Activated naive CD8-positive, alpha-beta T cell treated with anti-CD3 and anti-CD28 coated beads, Interleukin-2, amount 10 ng/mL, durations not matched to agents 7 days and 5 days (primary cell): ENCODE data around the gene PCK2. TPM values are rescaled to one million over a fixed set of nuclear protein-coding genes. Genes with fewer than 3 reads are reported as not detected.
A peak's percentile ranks its signal among the peaks of the same experiment; 100 is the strongest.

Experiments used
- ATAC-seq: fragments of 150-1000 bp; cut with Tn5 transposase; one replicate; pipeline ENCODE4 v1.10.0; 2021; ENCODE audit warnings: low read depth, moderate library complexity
- POLR2A ChIA-PET: fragments of 350-600 bp; sonication (Branson Sonifier 250); formaldehyde crosslinking; loops from one replicate; lab custom pipeline; 2021; ENCODE audit warnings: antibody characterized with exemption; lab: Charles Lee
- DNase-seq: peaks from one replicate; pipeline ENCODE4 v3.0.0; 2021
- H3K27ac Mint-ChIP-seq: one replicate; pipeline ENCODE4 v1.8.0; 2022; ENCODE audit warnings: mild to moderate bottlenecking, mixed read lengths
- H3K27me3 Mint-ChIP-seq: one replicate; pipeline ENCODE4 v1.8.0; 2022; ENCODE audit warnings: mild to moderate bottlenecking, moderate library complexity, mixed read lengths
- H3K36me3 Mint-ChIP-seq: one replicate; pipeline ENCODE4 v1.8.0; 2021; ENCODE audit warnings: mild to moderate bottlenecking, mixed read lengths
- H3K4me1 Mint-ChIP-seq: one replicate; pipeline ENCODE4 v1.8.0; 2021; ENCODE audit warnings: mixed read lengths
- H3K4me3 Mint-ChIP-seq: one replicate; pipeline ENCODE4 v1.8.0; 2022; ENCODE audit warnings: mild to moderate bottlenecking, moderate library complexity, mixed read lengths
- H3K9me3 Mint-ChIP-seq: one replicate; pipeline ENCODE4 v1.8.0; 2021; ENCODE audit warnings: mixed read lengths
- total RNA-seq, 2 experiments: library from RNA; stranded (reverse); gene quantifications; one replicate each; pipeline ENCODE4 v1.2.3, GENCODE V29; 2021

The PCK2 gene
- total RNA-seq, 2 experiments from 2014 or later, result 47.4 to 50.6 TPM

GRCh38 chr14:24074625-24075484 lies 19.3 kb upstream of the PCK2 start:
- ATAC-seq (no peak), DNase-seq (no peak)
- POLR2A ChIA-PET, result interaction anchor here (0.7 to 1.9 kb wide), 6 partner anchors 17 to 357 kb away, joined by 3 to 8 read pairs (median 4); partner anchors contain the start of genes DCAF11, NRL and PCK2
- Mint-ChIP-seq H3K4me3 (no peak overlapping the region), H3K9me3 (no peaks in the 10 kb centered on the region), H3K27ac (peak overlapping the region; percentile 89), H3K36me3 (no peaks in the 10 kb centered on the region), H3K27me3 (peaks cover 2% of the 10 kb centered on the region), H3K4me1 (peaks cover 15% of the 10 kb centered on the region)

GRCh38 chr14:24075485-24076301 lies 18.4 kb upstream of the PCK2 start:
- POLR2A ChIA-PET, result interaction anchor here (0.7 to 1.9 kb wide), 7 partner anchors 18 to 85 kb away, joined by 3 to 8 read pairs (median 4); partner anchors contain the start of genes DCAF11, NRL and PCK2
- ATAC-seq (peak; percentile 65), DNase-seq (no peak)
- H3K36me3 Mint-ChIP-seq, result no peaks in the 10 kb centered on the region
- no peaks in the 10 kb centered on the region for H3K9me3 Mint-ChIP-seq
- H3K4me3 Mint-ChIP-seq, result peak overlapping the region; percentile 68
- peak overlapping the region; percentile 89 for H3K27ac Mint-ChIP-seq
- peaks cover 24% of the 10 kb centered on the region for H3K4me1 Mint-ChIP-seq
- no peaks in the 10 kb centered on the region for H3K27me3 Mint-ChIP-seq

DNA sequence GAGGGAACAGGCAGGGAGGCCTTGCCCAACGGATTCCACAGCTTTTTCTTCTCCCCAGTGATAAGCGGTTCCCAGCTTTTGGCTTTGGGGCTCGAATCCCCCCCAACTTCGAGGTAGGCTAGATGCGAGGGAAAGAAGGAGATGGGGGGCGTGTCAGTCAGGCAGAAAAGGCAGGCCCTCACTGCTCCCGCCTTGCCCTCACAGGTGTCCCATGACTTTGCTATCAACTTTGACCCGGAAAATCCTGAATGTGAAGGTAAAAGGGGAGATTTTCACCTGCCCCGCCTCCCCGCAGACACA lies 17.9 kb upstream of the PCK2 start:
- H3K4me1 Mint-ChIP-seq, result peaks cover 27% of the 10 kb centered on the region
- H3K27me3 Mint-ChIP-seq, result no peaks in the 10 kb centered on the region
- H3K4me3 Mint-ChIP-seq, result no peak overlapping the region
- no peak overlapping the region for H3K27ac Mint-ChIP-seq
- H3K36me3 Mint-ChIP-seq, result no peaks in the 10 kb centered on the region
- no peak for ATAC-seq
- DNase-seq, result no peak
- H3K9me3 Mint-ChIP-seq, result no peaks in the 10 kb centered on the region
- POLR2A ChIA-PET, result interaction anchor here (1.3 to 1.9 kb wide), 5 partner anchors 18 to 84 kb away, joined by 4 to 8 read pairs (median 4); partner anchors contain the start of genes DCAF11, NRL and PCK2

DNA sequence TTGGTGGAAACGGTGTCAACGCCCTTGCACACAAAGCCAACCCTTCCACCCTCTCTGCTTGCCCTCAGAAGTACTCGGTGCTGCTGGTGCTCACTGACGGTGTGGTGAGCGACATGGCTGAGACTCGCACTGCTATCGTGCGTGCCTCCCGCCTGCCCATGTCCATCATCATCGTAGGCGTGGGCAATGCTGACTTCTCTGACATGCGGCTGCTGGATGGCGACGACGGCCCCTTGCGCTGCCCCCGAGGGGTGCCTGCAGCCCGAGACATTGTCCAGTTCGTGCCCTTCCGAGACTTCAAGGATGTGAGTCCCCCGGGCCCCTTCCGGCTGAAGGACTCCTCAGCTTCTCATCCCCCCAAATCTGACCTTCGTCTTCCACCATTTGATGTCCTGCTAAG lies 17.0 kb upstream of the PCK2 start:
- Mint-ChIP-seq H3K4me3 (no peak overlapping the region), H3K27ac (no peak overlapping the region), H3K36me3 (no peaks in the 10 kb centered on the region), H3K9me3 (no peaks in the 10 kb centered on the region), H3K27me3 (no peaks in the 10 kb centered on the region), H3K4me1 (peaks cover 30% of the 10 kb centered on the region)
- POLR2A ChIA-PET, result interaction anchor here (1.4 kb wide), 1 partner anchor 17 kb away, joined by 4 read pairs; the partner anchor contains the start of gene PCK2
- no peak for DNase-seq
- no peak for ATAC-seq

GRCh38 chr14:24078146-24078545 lies 16.0 kb upstream of the PCK2 start:
- ATAC-seq (no peak), DNase-seq (no peak)
- H3K27ac Mint-ChIP-seq, result no peak overlapping the region
- no peaks in the 10 kb centered on the region for H3K27me3 Mint-ChIP-seq
- no peak overlapping the region for H3K4me3 Mint-ChIP-seq
- H3K9me3 Mint-ChIP-seq, result no peaks in the 10 kb centered on the region
- POLR2A ChIA-PET, result interaction anchor here (4.9 kb wide), 1 partner anchor 16 kb away, joined by 71 read pairs; the partner anchor contains the start of gene PCK2
- peaks cover 33% of the 10 kb centered on the region for H3K4me1 Mint-ChIP-seq
- H3K36me3 Mint-ChIP-seq, result no peaks in the 10 kb centered on the region

DNA sequence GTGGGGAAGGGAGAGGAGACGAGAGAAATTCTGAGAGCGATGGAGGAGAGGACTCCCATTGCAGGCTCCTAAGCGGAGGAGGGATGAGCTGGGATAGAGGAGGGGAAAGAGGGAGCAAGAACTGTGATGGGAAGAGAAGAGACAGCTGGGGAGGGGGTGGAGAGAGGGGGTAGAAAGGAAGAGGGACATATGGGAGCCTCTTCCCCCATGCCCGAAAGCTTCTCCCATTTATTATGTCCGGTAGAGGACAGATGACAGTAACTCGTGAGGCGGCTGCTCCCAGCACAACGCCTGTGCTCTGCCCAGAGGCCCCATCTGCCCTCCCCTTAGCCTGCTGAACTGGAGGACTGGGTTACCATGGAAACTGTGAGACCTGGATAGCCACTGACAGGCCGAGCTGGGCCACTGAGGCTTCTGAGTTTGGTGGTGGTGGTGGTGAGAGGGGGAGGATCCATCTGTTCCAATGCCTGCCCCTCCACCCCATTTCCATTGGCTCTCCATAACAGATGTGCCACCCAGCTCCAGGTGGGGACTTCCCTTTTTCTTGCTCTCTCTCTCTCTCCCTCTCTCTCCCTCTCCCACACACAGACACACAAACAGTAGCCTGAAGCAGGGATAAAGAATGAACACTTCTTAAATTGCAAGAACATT lies 14.5 kb upstream of the PCK2 start:
- H3K9me3 Mint-ChIP-seq, result no peaks in the 10 kb centered on the region

GRCh38 chr14:24080142-24080530 lies 14.0 kb upstream of the PCK2 start:
- POLR2A ChIA-PET, result interaction anchor here (0.8 to 4.9 kb wide), 12 partner anchors 9 to 109 kb away, joined by 3 to 71 read pairs (median 12); partner anchors contain the start of genes CARMIL3, CPNE6, DCAF11 and IPO4
- Mint-ChIP-seq H3K9me3 (no peaks in the 10 kb centered on the region), H3K36me3 (no peaks in the 10 kb centered on the region), H3K4me1 (peaks cover 31% of the 10 kb centered on the region), H3K27ac (peak overlapping the region; percentile 87), H3K4me3 (peak overlapping the region; percentile 80), H3K27me3 (no peaks in the 10 kb centered on the region)
- DNase-seq (no peak), ATAC-seq (no peak)

More for the DNA sequence above, 14.5 kb upstream of the PCK2 start:
- Mint-ChIP-seq H3K27me3 (no peaks in the 10 kb centered on the region), H3K36me3 (no peaks in the 10 kb centered on the region), H3K4me3 (no peak overlapping the region), H3K4me1 (peaks cover 33% of the 10 kb centered on the region), H3K27ac (no peak overlapping the region)
- POLR2A ChIA-PET, result interaction anchor here (0.8 to 4.9 kb wide), 6 partner anchors 15 to 82 kb away, joined by 5 to 71 read pairs (median 21); partner anchors contain the start of genes CARMIL3, DCAF11, IRF9 and NRL
- no peak for DNase-seq
- ATAC-seq, result no peak

GRCh38 chr14:24080888-24081738 lies 13.0 kb upstream of the PCK2 start:
- Mint-ChIP-seq H3K27me3 (no peaks in the 10 kb centered on the region), H3K36me3 (no peaks in the 10 kb centered on the region), H3K27ac (peak overlapping the region; percentile 87), H3K9me3 (no peaks in the 10 kb centered on the region), H3K4me1 (peaks cover 21% of the 10 kb centered on the region), H3K4me3 (peak overlapping the region; percentile 80)
- DNase-seq, result peak; percentile 86
- peak; percentile 93 for ATAC-seq
- POLR2A ChIA-PET, result interaction anchor here (0.6 to 4.9 kb wide), 18 partner anchors 8 to 455 kb away, joined by 3 to 71 read pairs (median 7); partner anchors contain the start of genes CARMIL3, CPNE6, DCAF11 and DHRS4L2

DNA sequence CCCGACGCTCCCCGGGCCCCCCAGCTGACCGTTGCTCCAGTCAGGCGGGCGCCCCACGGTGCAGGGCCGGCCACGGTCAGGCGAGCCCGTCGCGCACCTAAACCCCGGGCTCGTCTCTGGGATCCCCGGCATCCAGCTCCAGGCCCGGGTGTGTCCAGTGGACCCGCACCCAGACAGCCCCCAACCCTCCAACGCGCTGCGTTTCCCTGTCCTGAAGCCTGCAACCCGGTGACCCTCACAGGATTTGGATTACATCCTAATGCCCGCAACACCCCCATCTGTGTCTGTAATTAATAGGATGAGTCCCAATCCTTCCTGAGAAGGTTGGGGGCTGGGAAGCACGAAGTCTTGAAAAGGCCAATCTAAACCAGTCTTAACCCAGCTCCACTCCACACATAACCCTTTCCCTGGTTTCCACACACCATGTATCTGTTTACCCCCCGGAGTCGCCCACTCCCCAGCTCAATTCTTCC lies 12.3 kb upstream of the PCK2 start:
- peak overlapping the region; percentile 77 for H3K4me3 Mint-ChIP-seq
- peak overlapping the region; percentile 87 for H3K27ac Mint-ChIP-seq
- H3K9me3 Mint-ChIP-seq, result no peaks in the 10 kb centered on the region
- no peaks in the 10 kb centered on the region for H3K27me3 Mint-ChIP-seq
- ATAC-seq, result no peak
- POLR2A ChIA-PET, result interaction anchor here (0.6 to 4.9 kb wide), 16 partner anchors 9 to 455 kb away, joined by 3 to 71 read pairs (median 10); partner anchors contain the start of genes CARMIL3, CPNE6, DCAF11 and DHRS4L2
- DNase-seq, result no peak
- peaks cover 18% of the 10 kb centered on the region for H3K4me1 Mint-ChIP-seq
- H3K36me3 Mint-ChIP-seq, result no peaks in the 10 kb centered on the region

DNA sequence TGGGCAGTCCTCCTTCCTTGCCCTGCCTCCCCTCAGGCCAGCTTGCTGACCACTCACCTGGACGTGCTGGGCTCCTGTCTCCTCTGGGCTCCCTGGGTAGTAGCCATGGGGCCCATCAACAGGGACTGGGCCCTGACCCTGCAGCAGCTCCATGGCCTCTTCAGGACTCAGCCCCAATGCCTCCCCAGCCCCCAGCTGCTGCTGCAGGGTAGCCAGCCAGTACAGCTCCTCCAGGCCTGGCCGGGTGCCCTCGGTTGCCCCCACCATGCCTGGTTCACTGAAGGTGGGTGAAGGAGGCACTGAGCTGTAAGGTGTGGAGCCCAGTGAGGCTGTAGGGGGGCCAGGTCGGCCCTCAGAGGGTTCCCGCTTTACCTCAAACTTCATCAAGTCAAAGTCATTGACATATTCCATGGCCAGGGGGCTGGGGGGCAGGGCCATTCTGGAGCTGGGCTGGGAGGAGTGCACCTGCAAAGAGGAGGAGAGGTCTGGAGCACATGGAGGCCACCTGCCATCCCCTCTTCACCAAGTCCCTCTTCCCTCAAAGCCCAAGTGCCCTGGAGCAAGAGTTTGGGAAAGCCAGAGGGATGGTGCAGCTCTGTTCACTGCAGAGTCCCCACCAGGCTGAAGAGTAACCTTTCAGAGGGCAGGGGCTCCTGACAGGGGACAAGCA lies 11.6 kb upstream of the PCK2 start:
- H3K27me3 Mint-ChIP-seq, result no peaks in the 10 kb centered on the region
- DNase-seq (no peak), ATAC-seq (no peak)
- peak overlapping the region; percentile 77 for H3K4me3 Mint-ChIP-seq
- POLR2A ChIA-PET, result interaction anchor here (0.5 to 4.9 kb wide), 9 partner anchors 8 to 79 kb away, joined by 3 to 71 read pairs (median 12); partner anchors contain the start of genes CARMIL3, DCAF11, IRF9 and NRL
- H3K27ac Mint-ChIP-seq, result peak overlapping the region; percentile 87
- H3K9me3 Mint-ChIP-seq, result no peaks in the 10 kb centered on the region
- H3K4me1 Mint-ChIP-seq, result peaks cover 21% of the 10 kb centered on the region
- no peaks in the 10 kb centered on the region for H3K36me3 Mint-ChIP-seq

- DNase-seq (no peak), ATAC-seq (no peak)
- Mint-ChIP-seq H3K4me1 (peaks cover 21% of the 10 kb centered on the region), H3K27ac (no peak overlapping the region), H3K27me3 (no peaks in the 10 kb centered on the region), H3K9me3 (no peaks in the 10 kb centered on the region), H3K36me3 (no peaks in the 10 kb centered on the region), H3K4me3 (no peak overlapping the region)
- POLR2A ChIA-PET, result interaction anchor here (1.2 to 3.8 kb wide), 2 partner anchors 31 kb away, joined by 3 to 27 read pairs; partner anchors contain the start of genes CARMIL3, DCAF11 and NRL
Observed at GRCh38 chr14:24083462-24083861, 10.6 kb upstream of the PCK2 start.
